Osteoblast (primary cell): Measurements from ENCODE around the gene THYN1. TPM values are rescaled to one million over a fixed set of nuclear protein-coding genes. Genes with fewer than 3 reads are reported as not detected.

ENCODE experiments used
- DNase-seq: peaks from one replicate; pipeline ENCODE4 v3.0.0; 2011; ENCODE audit warnings: low spot score, mixed read lengths; ENCODE audit not compliant: insufficient read length; ENCODE audit errors: missing footprints
- H2AFZ ChIP-seq: 2 replicates; pipeline ENCODE4 v1.6.0; 2011; ENCODE audit warnings: mild to moderate bottlenecking, low read length
- H3K27ac ChIP-seq: 2 replicates; pipeline ENCODE4 v1.5.1; 2011; ENCODE audit warnings: mild to moderate bottlenecking, low read depth, low read length, moderate library complexity
- H3K27me3 ChIP-seq: 2 replicates; pipeline ENCODE4 v1.6.0; 2012; ENCODE audit warnings: mild to moderate bottlenecking, control low read depth, inconsistent platforms, low read length, moderate library complexity; ENCODE audit not compliant: insufficient read depth
- H3K36me3 ChIP-seq: 2 replicates; pipeline ENCODE4 v1.5.1; 2011; ENCODE audit warnings: mild to moderate bottlenecking, low read length, control low read depth, moderate library complexity; ENCODE audit not compliant: insufficient read depth
- H3K4me1 ChIP-seq: 2 replicates; pipeline ENCODE4 v1.5.1; 2011; ENCODE audit warnings: mild to moderate bottlenecking, low read length, control low read depth, moderate library complexity; ENCODE audit not compliant: insufficient read depth
- H3K4me2 ChIP-seq: 2 replicates; pipeline ENCODE4 v1.6.0; 2011; ENCODE audit warnings: mild to moderate bottlenecking, low read length; ENCODE audit not compliant: insufficient read depth
- H3K4me3 ChIP-seq: fragments of 200-600 bp; sonication (generic); 3 replicates; pipeline ENCODE4 v1.5.1; 2012; ENCODE audit warnings: mild to moderate bottlenecking, low read length, inconsistent platforms; ENCODE audit not compliant: insufficient read depth
- H3K79me2 ChIP-seq: 2 replicates; pipeline ENCODE4 v1.6.0; 2012; ENCODE audit warnings: mild to moderate bottlenecking, low read length, control low read depth, inconsistent platforms; ENCODE audit not compliant: insufficient read depth
- H3K9me3 ChIP-seq: 2 replicates; pipeline ENCODE4 v1.5.1; 2011; ENCODE audit warnings: low read depth, low read length, control low read depth
- H4K20me1 ChIP-seq: 2 replicates; pipeline ENCODE4 v1.6.0; 2012; ENCODE audit warnings: mild to moderate bottlenecking, low read length, control low read depth; ENCODE audit not compliant: insufficient read depth
- total RNA-seq: library from RNA; depleted of rRNA; stranded (reverse); fragments of >200 nt; gene quantifications from 2 replicates; pipeline ENCODE4 v1.2.3, GENCODE V29; 2012
- TF ChIP-seq, protein P1 (sequence below): IDR thresholded peaks from 2 replicates; pipeline ENCODE4 v1.5.1; 2011; ENCODE audit warnings: mild to moderate bottlenecking, low read depth, low read length, moderate library complexity; ENCODE audit errors: extremely low read depth

The THYN1 gene
- total RNA-seq, 1 donor, result 42.0 TPM

DNA sequence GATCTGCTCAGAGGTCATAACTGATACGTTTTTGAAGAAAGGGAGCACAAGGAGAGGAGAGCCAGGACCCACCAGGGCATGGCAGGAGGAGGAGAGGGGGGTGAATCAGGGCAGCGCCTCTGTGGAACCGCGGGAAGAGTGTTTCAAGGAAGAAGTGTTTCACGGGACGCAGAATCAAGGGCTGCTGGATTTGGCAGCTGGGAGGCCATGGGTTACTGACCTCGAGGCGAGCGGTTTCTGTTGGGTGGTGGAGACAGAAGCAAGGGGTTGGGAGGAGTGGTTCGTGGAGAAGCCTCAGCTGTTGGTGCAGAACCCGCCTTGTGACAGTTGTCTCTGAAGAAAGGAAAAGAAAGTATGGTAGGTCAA lies 15.6 kb downstream of the THYN1 start:
- Histone ChIP-seq H2AFZ (no peak overlapping the region), H3K79me2 (peaks cover 22% of the 10 kb centered on the region), H3K36me3 (peaks cover 30% of the 10 kb centered on the region), H3K4me1 (no peaks in the 10 kb centered on the region), H3K9me3 (no peaks in the 10 kb centered on the region), H3K27me3 (no peaks in the 10 kb centered on the region), H3K4me3 (no peak overlapping the region), H3K4me2 (no peak overlapping the region), H3K27ac (no peak overlapping the region), H4K20me1 (peaks cover 23% of the 10 kb centered on the region)
- TF ChIP-seq, protein P1, sequence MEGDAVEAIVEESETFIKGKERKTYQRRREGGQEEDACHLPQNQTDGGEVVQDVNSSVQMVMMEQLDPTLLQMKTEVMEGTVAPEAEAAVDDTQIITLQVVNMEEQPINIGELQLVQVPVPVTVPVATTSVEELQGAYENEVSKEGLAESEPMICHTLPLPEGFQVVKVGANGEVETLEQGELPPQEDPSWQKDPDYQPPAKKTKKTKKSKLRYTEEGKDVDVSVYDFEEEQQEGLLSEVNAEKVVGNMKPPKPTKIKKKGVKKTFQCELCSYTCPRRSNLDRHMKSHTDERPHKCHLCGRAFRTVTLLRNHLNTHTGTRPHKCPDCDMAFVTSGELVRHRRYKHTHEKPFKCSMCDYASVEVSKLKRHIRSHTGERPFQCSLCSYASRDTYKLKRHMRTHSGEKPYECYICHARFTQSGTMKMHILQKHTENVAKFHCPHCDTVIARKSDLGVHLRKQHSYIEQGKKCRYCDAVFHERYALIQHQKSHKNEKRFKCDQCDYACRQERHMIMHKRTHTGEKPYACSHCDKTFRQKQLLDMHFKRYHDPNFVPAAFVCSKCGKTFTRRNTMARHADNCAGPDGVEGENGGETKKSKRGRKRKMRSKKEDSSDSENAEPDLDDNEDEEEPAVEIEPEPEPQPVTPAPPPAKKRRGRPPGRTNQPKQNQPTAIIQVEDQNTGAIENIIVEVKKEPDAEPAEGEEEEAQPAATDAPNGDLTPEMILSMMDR, result no peak
- no peak for DNase-seq

- Histone ChIP-seq H3K4me3 (no peak overlapping the region), H3K4me1 (no peaks in the 10 kb centered on the region), H3K27me3 (no peaks in the 10 kb centered on the region), H3K36me3 (peaks cover 29% of the 10 kb centered on the region), H3K79me2 (peaks cover 27% of the 10 kb centered on the region), H4K20me1 (peaks cover 28% of the 10 kb centered on the region), H3K27ac (no peak overlapping the region), H3K9me3 (no peaks in the 10 kb centered on the region), H2AFZ (no peak overlapping the region), H3K4me2 (no peak overlapping the region)
- TF ChIP-seq, protein P1, result no peak
- DNase-seq, result no peak
Observed at GRCh38 chr11:134236834-134237556, 16.2 kb downstream of the THYN1 start.

- TF ChIP-seq, protein P1, result no peak
- Histone ChIP-seq H3K4me3 (no peak overlapping the region), H3K4me1 (no peaks in the 10 kb centered on the region), H2AFZ (no peak overlapping the region), H3K27ac (no peak overlapping the region), H4K20me1 (peaks cover 37% of the 10 kb centered on the region), H3K79me2 (peaks cover 41% of the 10 kb centered on the region), H3K27me3 (no peaks in the 10 kb centered on the region), H3K36me3 (peaks cover 23% of the 10 kb centered on the region), H3K9me3 (no peaks in the 10 kb centered on the region), H3K4me2 (no peak overlapping the region)
- DNase-seq, result no peak
Observed at GRCh38 chr11:134235399-134235798, 17.8 kb downstream of the THYN1 start.

GRCh38 chr11:134233729-134234179 lies 19.4 kb downstream of the THYN1 start:
- peaks cover 57% of the 10 kb centered on the region for H3K79me2 ChIP-seq

More at GRCh38 chr11:134233729-134234179, 19.4 kb downstream of the THYN1 start:
- Histone ChIP-seq H3K4me3 (no peak overlapping the region), H3K27me3 (no peaks in the 10 kb centered on the region), H3K27ac (no peak overlapping the region), H4K20me1 (peaks cover 48% of the 10 kb centered on the region), H2AFZ (no peak overlapping the region), H3K4me2 (no peak overlapping the region), H3K9me3 (no peaks in the 10 kb centered on the region), H3K4me1 (no peaks in the 10 kb centered on the region), H3K36me3 (peaks cover 7% of the 10 kb centered on the region)
- no peak for DNase-seq
- TF ChIP-seq, protein P1, result no peak
